HG03066 (cell line): ENCODE data around the gene EPHA5.
"Not testable (repeated sequence)": the region's sequence is repeated elsewhere in the genome, so short reads cannot be mapped to it uniquely, and the experiment has no call there.

Experiments
- ATAC-seq: cut with Tn5 transposase; IDR thresholded peaks from one replicate; pipeline ENCODE4 v1.9.1; 2021; ENCODE audit warnings: low read depth; ENCODE audit not compliant: unreplicated experiment

Gene EPHA5

DNA sequence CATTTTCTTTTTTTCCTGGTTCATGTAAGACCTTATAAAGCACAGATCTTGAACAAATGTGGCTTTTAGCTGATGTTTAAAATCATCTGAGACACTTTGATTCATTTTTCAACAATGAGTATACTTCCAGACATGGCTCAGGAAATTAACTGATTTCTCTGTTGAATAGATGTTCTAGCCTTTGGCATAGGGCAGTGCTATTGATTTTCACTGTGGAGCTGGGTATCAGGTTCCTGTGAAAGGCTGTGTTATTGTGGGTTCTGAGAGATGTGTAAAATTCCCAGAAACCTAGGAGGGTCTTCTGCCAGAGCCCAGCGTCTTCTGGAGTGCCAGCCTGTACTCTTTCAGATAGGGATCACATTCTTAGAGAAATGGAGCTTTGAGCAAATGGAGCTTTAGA lies 278.9 kb downstream of the EPHA5 start:
- ATAC-seq: no peak

DNA sequence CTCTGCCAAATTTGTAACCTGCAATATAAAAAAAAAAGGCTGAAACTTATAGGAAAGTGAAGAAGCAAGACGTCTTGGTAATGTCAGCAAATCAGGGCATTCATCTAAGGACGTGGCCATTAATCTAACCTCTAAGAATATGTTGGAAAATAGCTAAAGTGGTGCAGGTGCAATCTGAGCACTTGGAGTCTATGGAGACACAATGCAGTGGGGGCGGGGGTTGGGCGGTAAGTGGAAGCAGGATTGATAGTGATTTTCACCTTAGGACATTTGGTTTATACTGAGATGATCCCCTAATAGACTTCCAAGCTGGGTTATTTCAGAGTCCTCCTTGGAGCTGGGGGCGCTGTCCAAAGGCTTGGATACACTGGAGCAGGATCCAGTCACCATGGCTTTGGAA lies 283.4 kb downstream of the EPHA5 start:
- ATAC-seq: no peak

DNA sequence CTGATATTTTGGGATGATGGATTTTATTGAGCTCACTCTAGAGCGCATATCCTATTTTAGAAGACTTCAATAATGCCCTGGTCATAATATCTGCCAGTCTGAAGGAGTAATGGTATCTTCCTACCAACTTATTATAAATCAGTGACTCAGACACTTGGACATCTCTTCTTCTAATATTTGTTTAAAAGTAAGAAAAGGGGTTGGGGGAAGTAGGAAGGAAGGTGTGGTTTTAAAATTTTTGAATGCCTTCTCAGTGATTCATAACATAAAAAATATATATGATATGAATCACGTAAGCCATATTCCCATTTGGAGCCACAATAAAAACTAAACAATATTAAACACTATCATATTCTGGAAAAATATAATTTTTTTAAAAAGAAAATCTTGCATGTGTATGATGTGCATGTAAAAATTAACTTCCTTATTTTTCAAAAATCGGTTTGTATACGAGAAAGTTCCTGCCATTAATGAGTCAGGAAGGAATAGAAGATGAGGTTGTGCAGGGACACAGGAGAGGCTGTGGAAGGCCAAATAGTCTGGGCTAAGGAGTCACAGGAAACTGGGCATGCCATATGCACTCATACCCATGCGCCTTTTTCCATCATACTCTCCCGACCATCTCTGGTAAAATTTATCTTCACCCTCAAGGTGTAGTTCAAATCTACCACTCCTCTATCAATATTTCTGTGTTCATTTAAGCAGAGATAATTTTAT lies 286.5 kb downstream of the EPHA5 start:
- ATAC-seq: no peak

DNA sequence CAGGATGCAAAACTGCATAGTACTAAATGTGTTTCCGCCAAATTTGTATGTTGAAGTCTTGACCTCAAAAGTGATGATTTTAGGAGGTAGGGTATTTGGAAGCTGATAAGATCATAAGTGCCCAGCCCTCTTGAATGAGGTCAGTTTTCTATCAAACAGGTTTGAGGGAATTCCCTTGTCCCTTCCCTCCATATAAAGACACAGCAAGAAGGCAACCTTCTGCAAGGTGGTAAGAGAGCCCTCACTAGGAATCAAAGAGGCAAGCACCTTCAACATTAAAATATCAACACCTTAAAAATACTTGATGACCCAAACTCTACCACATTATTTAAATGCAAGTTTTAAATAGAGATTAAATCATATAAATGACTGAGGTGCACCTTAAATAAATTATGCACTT lies 288.6 kb downstream of the EPHA5 start:
- no peak for ATAC-seq

DNA sequence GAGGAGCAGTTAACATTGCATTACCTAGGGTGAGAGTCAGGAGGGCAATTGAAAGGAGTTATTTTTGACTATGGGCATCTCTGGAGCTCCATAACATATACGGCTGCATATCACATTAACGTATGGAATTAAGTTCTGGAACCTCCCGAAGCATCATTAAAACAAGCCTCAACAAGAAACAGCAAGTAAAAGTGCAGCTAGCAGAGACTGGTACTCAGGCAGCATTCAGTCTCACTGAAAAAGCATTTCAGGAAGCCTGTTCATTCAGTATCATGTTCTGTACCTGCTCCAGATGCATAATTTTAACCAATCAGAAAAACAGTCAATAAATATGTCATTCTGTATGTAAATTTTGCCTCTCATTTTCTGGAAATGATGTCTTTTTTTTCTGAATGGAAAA lies 299.6 kb downstream of the EPHA5 start:
- no peak for ATAC-seq

DNA sequence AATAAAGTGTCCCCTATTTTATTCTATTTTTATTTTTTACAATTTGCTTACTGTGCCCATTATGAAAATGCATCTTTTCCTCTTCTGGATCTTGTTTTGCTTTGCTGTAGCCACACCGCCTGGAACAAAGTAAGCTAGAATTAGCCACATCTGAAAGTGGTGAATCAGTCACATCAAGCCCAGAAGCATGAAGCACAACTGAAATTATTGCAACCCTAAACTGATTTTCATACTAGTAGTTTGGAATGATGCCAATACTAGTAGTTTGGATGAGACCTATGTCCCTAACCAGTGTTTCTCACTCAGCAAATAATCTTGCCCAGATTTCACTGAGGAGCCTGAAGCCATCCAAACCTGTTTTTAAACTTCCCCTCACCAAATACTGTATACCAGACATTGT lies 303.0 kb downstream of the EPHA5 start:
- no peak for ATAC-seq

DNA sequence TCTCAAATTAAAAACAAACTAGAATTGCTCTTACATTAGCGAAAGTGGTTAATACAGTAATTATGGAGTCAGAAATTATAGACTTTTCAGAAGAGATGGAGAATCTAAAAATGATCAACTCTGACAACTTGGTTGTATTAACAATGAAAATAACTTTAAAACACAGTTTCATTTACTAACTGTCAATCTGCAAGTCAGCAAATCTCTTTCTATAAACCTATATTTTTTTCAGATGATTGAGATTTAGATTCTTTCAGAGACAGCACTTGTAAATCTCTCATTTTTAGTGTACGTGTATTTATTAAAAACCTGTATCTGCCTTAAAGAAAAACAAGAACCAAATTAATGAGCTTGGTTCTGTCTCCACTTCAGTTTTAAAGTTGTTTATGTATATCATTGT lies 311.4 kb downstream of the EPHA5 start:
- ATAC-seq: no peak

DNA sequence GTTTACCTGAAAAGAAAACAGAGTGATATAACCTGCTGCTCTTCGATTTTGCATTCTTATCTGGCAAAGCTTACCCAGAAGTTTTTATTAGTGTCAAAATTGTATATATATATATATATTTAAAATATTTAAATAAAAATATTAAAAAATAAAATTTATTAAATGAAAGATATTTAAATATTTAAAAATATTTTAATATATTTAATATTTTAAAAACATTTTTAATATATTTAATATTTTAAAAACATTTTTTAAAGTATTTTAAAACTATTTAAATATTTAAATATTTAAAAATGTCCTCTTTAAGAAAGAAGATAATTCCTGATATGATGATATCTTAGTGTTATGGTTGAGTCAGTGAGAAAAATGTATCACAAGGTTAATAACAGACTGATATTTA lies 317.2 kb downstream of the EPHA5 start:
- no peak for ATAC-seq

DNA sequence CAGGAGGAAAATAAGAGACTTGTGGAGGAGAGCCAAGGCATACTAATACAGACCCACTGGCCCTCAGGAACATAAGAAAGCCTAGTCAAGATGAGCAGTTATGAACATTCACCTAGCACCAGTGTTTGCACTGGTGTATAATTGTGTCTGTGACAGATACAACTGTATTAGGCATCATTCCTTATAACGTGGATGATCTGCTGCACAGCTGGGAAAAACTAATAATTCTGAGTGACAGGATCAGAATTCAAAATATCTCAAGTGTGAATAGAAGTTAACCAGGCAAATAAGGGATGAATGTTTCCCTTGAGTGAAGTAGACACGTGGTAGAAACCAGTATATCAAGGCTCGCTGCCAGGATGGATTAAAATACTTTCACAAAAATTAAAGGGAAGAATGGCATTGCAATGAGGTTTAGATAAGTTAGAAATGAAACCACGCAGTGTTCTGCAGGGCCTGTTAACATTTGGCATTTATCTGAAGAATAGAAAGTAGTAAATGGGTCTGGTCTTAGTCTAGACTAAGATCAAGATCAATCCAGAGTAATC lies 325.9 kb downstream of the EPHA5 start:
- no peak for ATAC-seq

DNA sequence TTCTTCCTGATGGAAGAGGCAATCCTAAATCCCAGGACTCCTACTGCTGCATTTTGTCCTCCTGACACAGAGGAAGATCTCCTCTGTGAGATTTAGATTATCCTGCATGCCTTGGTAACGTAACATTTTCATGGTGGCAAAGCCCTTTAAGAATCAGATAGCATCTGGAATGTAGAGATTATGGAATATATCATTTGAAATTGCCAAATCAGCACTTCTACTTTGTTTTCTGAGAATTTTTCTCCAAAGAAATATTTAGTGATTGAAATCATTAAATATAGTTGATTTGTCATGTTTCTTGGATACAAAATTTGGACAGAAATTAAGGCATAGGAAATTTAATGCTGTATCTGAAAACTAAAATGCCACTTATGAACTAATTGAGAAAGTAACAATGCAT lies 326.9 kb downstream of the EPHA5 start:
- ATAC-seq: no peak

DNA sequence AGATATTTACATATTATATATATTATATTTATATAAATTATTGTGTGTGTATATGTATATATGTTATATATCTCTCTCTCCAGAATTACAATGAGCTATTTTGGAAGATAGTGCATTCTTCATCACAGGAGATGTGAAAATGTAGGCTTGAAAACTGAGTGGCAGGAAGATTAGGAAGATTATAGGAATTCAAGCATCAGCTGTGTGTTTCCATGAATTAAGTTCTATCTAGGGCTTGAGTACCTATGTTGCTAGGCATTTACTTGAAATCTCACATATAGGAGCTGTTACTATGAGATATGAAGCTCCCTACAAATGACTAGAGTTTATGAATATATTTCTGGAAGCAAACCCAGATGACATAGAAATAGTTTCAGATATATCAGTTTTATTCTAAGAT lies 328.7 kb downstream of the EPHA5 start:
- no peak for ATAC-seq

DNA sequence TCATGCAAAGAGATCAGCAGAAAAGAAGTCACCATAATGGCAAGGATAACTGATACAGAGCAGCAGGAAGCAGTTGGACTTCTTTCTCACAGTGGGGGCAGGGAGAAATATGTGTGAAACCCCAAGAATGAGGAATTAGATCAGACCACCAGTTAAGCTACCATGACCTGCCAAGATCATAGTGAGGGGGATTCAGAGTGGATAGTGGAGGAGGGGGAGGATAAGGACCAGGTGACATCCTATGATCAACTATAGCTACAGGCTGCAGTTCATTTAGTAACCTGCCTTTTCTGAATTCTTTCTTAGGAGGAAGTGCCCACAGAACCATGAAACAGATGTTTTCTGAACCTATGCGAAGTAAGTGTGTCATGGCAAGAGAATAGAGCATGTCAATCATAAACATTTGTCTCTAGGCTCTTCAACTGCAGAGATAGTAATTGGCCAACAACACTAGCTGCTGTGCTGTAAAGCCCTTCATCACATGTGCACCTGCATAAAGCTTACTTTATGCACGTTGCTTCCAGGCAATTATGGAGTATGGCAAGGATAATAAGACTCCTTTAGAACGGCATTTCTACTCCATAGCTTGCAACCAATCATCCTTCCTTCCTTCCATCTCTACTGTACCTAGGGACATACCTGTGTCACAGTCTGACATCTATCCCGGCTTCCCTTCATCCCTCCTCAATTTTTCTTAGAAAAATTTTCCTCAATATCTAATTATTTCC lies 329.7 kb downstream of the EPHA5 start:
- no peak for ATAC-seq

DNA sequence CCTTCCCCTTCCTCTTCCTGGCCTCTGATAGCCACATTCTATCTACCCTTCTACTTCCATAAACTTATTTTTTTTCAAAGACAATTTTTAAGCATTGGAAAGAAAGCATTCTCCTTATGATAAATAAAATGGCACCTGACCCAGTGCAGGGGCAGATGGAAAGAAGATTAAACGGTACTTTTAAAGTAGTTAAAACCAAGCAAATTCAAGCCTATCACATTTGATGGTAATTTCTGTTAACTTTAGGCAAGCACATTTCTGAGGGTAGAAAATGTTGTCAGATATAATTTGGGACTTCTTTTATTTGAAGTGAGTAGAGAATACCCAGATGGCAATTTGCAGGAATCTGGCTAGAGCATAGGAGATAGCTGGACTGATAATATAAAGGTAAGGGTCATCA lies 332.9 kb downstream of the EPHA5 start:
- ATAC-seq: no peak

DNA sequence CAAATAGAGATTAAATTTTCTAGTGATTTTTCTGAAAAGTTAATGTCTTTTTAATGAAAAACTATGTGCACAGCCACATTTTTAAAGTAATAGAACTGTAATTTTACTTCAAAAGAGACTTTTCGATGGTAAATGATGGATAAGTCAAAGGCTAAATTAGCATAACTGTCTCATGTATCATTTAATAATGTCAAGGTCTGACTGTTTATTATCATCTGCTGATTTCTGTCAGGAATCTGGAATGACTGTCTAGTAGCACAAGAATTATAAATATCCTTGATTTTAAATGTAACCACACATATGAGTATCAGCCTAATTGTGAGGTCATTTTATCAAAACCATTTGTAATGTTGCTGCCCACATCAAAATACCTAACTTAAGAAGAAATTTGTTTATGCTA lies 333.8 kb downstream of the EPHA5 start:
- no peak for ATAC-seq

DNA sequence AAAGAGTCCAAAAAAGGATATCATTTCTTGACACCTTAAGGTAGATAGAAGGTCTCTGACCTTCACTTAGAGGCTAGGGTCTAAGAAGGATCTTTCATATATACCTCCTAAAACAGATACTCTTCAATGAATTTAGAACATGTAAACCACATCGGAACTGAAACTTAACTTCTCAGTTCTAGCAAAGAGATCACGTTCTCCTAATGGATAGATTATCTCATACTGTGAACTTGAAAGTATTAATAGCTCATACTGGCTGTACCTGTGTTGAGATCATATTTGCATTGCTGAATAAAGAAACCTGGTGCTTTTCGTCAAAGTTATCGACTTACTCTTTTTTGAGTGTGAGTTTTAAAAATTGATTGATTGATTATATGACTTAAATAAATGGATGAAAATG lies 353.8 kb downstream of the EPHA5 start:
- ATAC-seq: no peak

DNA sequence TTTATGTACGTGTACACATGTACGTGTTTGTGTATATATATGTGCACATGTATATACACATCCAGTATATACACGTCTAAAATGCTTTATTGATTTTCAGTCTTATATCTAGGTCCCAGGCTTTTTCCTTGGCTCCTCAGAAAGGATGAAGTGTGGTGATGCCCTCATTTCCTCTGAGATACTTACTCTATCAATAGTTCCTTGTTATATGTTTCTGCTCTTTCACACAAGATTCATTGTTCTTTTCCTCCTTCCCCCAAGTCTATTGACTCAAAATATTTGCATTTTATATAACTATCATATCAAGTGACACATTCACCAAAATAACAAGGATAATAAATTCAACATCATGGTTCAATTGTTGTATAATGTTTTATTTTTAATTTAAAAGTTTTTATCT lies 359.2 kb downstream of the EPHA5 start:
- no peak for ATAC-seq

DNA sequence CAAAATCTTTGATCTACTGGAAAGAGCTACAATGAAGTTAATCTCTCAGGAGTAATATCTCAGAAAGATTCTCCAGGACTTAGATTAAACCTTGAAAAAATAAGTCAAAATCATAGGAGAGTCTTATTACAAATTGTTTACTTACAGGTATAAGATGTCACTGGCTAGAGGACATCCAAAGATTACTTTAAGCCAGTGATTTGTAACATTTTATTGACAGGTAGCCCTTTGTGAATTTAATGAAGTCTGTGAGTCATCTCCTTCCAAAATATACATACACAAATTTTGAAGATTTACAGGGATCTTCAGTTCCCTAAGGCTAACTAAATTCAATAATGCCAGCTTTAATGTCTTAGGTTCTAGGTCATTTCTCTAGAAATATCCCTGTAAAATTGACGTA lies 359.7 kb downstream of the EPHA5 start:
- ATAC-seq: no peak

DNA sequence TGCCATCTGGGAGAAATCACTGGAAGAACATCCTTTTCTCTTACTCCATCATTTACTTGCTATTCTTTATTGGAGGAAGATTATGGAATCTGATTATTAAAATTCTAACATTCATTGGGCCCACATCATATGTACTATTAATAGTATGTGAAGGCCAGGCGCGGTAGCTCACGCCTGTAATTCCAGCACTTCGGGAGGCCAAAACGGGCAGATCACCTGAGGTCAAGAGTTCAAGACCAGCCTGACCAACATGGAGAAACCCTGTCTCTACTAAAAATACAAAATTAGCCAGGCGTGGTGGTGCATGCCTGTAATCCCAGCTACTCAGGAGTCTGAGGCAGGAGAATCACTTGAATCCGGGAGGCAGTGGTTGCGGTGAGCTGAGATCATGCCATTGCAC lies 361.7 kb downstream of the EPHA5 start:
- not testable (repeated sequence) for ATAC-seq

DNA sequence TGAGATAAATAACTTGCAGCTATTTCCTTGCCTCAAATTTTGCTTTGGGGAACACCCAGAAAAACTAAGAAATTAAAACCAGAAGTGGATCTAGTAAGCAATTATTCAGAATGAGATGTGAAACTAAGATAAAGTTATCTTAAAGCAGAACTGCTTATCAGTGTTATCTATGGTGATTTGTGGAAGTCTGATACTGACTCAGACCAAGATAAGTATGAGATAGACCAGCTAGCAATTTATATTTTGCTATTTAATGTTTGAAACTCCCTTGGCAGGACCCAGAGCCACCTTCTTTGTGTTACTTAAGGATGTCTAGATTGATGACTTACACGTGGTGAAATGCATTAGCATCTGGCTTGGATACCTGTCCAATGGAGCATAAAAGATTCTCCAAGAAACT lies 368.1 kb downstream of the EPHA5 start:
- no peak for ATAC-seq

DNA sequence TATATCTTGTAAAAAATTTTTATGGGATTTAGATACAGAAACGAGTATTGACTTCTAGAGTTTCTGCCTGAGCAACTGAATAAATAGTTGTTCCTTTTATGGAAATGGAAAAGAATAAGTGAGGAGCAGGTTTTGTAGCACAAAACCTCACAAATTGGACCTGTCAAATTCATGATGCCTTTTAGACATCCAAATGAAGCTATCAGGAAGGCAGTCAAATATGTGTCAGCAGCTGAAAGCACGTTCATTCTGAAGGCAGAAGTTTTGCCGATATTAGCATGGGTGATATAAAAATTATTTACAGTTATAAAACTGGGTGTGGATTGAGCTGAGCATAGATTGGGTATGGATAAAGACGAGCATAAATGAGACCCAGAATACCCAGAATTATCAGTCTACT lies 374.0 kb downstream of the EPHA5 start:
- ATAC-seq: no peak

DNA sequence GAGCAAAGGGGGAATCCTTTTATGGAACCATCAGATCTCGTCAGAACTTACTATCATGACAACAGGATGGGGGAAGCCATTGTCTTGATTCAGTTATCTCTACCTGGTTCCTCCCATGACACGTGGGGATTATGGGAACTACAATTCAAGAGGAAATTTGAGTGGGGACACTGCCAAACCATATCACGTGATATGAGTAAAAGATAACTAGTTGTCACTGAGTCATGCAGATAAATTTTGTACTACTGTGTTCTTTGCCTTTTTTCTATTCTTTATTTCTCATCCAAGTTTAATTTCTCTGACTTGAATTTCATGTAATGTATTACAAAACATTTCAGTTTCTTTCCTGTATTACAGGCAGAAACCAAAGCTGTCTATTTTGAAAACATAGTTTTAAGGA lies 383.2 kb downstream of the EPHA5 start:
- ATAC-seq: no peak
